HepG2 (cell line): ENCODE measurements around the gene LSM2. TPM values are rescaled to one million over a fixed set of nuclear protein-coding genes. Genes with fewer than 3 reads are reported as not detected.

Experiments used
- ARID3A ChIP-seq: IDR thresholded peaks from 2 replicates; pipeline ENCODE4 v1.6.1; 2012; ENCODE audit warnings: low read depth, low read length, improper control_type of control experiment
- ARNTL ChIP-seq: sonication (generic); formaldehyde crosslinking; IDR thresholded peaks from 2 replicates; pipeline ENCODE4 v1.4.0; 2020; ENCODE audit warnings: mild to moderate bottlenecking, missing genetic modification reagents
- CBX2 ChIP-seq, 2 experiments: fragments of 200-600 bp in 1 of 2; sonication (generic); formaldehyde crosslinking in 1 of 2; IDR thresholded peaks; 2 replicates each; pipeline versions ENCODE4 v1.7.0 to v1.8.1; 2018 to 2022; ENCODE audit warnings: low read depth in 2 of 2, low read length in 1 of 2, mild to moderate bottlenecking in 1 of 2, missing genetic modification reagents in 1 of 2
- E2F1 ChIP-seq: sonication (generic); formaldehyde crosslinking; IDR thresholded peaks from 2 replicates; pipeline ENCODE4 v1.5.0; 2020; ENCODE audit warnings: missing genetic modification reagents
- IRX3 ChIP-seq: sonication (generic); formaldehyde crosslinking; IDR thresholded peaks from 2 replicates; pipeline ENCODE4 v1.8.1; 2023; ENCODE audit warnings: mild to moderate bottlenecking, low read depth, missing genetic modification reagents, borderline replicate concordance
- JUND ChIP-seq: sonication (generic); formaldehyde crosslinking; IDR thresholded peaks from 2 replicates; pipeline ENCODE4 v1.8.0; 2022; ENCODE audit warnings: mild to moderate bottlenecking, missing genetic modification reagents
- MTA3 ChIP-seq: sonication (generic); formaldehyde crosslinking; IDR thresholded peaks from 2 replicates; pipeline ENCODE4 v1.4.0; 2020; ENCODE audit warnings: missing genetic modification reagents
- RBFOX2 ChIP-seq: fragments of 200-400 bp; formaldehyde crosslinking; IDR thresholded peaks from 2 replicates; pipeline ENCODE4 v1.6.1; 2017; ENCODE audit warnings: low read depth, mild to moderate bottlenecking, low read length
- SP2 ChIP-seq: sonication (generic); formaldehyde crosslinking; IDR thresholded peaks from 2 replicates; pipeline ENCODE4 v1.5.1; 2020; ENCODE audit warnings: mild to moderate bottlenecking, missing genetic modification reagents
- STAT6 ChIP-seq: sonication (generic); formaldehyde crosslinking; IDR thresholded peaks from 2 replicates; pipeline ENCODE4 v1.4.0; 2020; ENCODE audit warnings: missing genetic modification reagents, mild to moderate bottlenecking, borderline replicate concordance
- THAP9 ChIP-seq: sonication (generic); formaldehyde crosslinking; IDR thresholded peaks from 2 replicates; pipeline ENCODE4; 2020; ENCODE audit warnings: missing genetic modification reagents, mild to moderate bottlenecking, borderline replicate concordance
- ZBTB10 ChIP-seq: sonication (generic); formaldehyde crosslinking; IDR thresholded peaks from 2 replicates; pipeline ENCODE4 v1.4.0; 2020; ENCODE audit warnings: missing genetic modification reagents, borderline replicate concordance
- ZNF496 ChIP-seq: sonication (generic); formaldehyde crosslinking; IDR thresholded peaks from 2 replicates; pipeline ENCODE4 v1.8.1; 2023; ENCODE audit warnings: mild to moderate bottlenecking, moderate library complexity, missing genetic modification reagents; ENCODE audit not compliant: insufficient replicate concordance
- polyA plus RNA-seq, 8 experiments: library from polyadenylated mRNA; depleted of rRNA in 3 of 8; stranded (reverse) in 7 of 8; unstranded in 1 of 8; fragments of >200 nt; fragmentation: Illumina TruSeq in 4 of 8; extraction: Trizol in 4 of 8; gene quantifications; 2 replicates each; pipeline versions ENCODE4 v1.2.1 to v1.2.3, GENCODE V29; 2011 to 2016; ENCODE audit warnings: low read depth in 4 of 8, missing spikeins in 1 of 8, mixed read lengths in 1 of 8; ENCODE audit not compliant: insufficient read depth in 1 of 8
- total RNA-seq, 5 experiments: library from RNA; depleted of rRNA; stranded (reverse); fragments of >200 nt; fragmentation: Illumina TruSeq; extraction: Trizol; gene quantifications; 2 replicates each; pipeline ENCODE4 v1.2.3, GENCODE V29; 2016; ENCODE audit warnings: low read depth in 1 of 5

LSM2 gene
- total and polyA plus RNA-seq, 2 of the 13 experiments (the other 11 are each of a cell fraction or from before 2014, with no cell fraction given), result 69.4 to 90.5 TPM

- TF ChIP-seq ARID3A (peak; percentile 45; the same call in 1 of the 2 replicates), SP2 (CRISPR knock-in tag) (peak; percentile 17; the same call in 1 of the 2 replicates), CBX2 (IDR thresholded peaks at IDR 0.05; ENCODE audit: low read depth, low read length) (no peak), CBX2 (CRISPR knock-in tag; IDR thresholded peaks at IDR 0.05; ENCODE audit: low read depth) (no peak), JUND (CRISPR knock-in tag) (no peak), RBFOX2 (peak; percentile 77), ZBTB10 (peak; percentile 48; the same call in 1 of the 2 replicates), THAP9 (CRISPR knock-in tag) (no peak; the same call in 1 of the 2 replicates), E2F1 (CRISPR knock-in tag) (no peak), STAT6 (CRISPR knock-in tag) (no peak), ZNF496 (CRISPR knock-in tag) (no peak), IRX3 (CRISPR knock-in tag) (no peak), MTA3 (CRISPR knock-in tag) (no peak), ARNTL (CRISPR knock-in tag) (peak; percentile 68)
Measured at GRCh38 chr6:31795616-31796298, 11.0 kb downstream of the LSM2 start, which contains the start of gene VARS1 (continued).
